ENCODE measurements around the gene URB2.
A peak's percentile ranks its signal among the peaks of the same experiment; 100 is the strongest.
"Not testable (repeated sequence)": the region's sequence is repeated elsewhere in the genome, so short reads cannot be mapped to it uniquely, and the experiment has no call there.

Gene URB2

GRCh38 chr1:229621663-229622062 is 4.4 kb upstream of the URB2 start:
- no peak overlapping the region for H3K4me3 ChIP-seq (ENCODE audit: low read depth, low read length)
- TF ChIP-seq CTCF (IDR thresholded peaks at IDR 0.05; ENCODE audit: low read depth, low read length): no peak
- no peak for DNase-seq (ENCODE audit: low read depth, low spot score)
- in situ Hi-C loops (cut with HindIII; ENCODE audit: low sequenced_read_pairs): no loop called here

GRCh38 chr1:229622641-229623120 is 3.4 kb upstream of the URB2 start:
- DNase-seq (ENCODE audit: low read depth, low spot score); H3K4me3 ChIP-seq (ENCODE audit: low read depth, low read length); in situ Hi-C loops (cut with HindIII; ENCODE audit: low sequenced_read_pairs): not testable (repeated sequence)

GRCh38 chr1:229623225-229623624 is 2.8 kb upstream of the URB2 start:
- in situ Hi-C loops (cut with HindIII; ENCODE audit: low sequenced_read_pairs): no loop called here
- no peak overlapping the region for H3K4me3 ChIP-seq (ENCODE audit: low read depth, low read length)
- TF ChIP-seq CTCF (IDR thresholded peaks at IDR 0.05; ENCODE audit: low read depth, low read length): no peak
- DNase-seq (ENCODE audit: low read depth, low spot score): no peak

- no peak for DNase-seq (ENCODE audit: low read depth, low spot score)
- TF ChIP-seq CTCF (IDR thresholded peaks at IDR 0.05; ENCODE audit: low read depth, low read length): no peak
- H3K4me3 ChIP-seq (ENCODE audit: low read depth, low read length): no peak overlapping the region
- in situ Hi-C loops (cut with HindIII; ENCODE audit: low sequenced_read_pairs): no loop called here
Observed at GRCh38 chr1:229623838-229624237, 2.2 kb upstream of the URB2 start.

- no peak for DNase-seq (ENCODE audit: low read depth, low spot score)
- in situ Hi-C loops (cut with HindIII; ENCODE audit: low sequenced_read_pairs): no loop called here
- no peak for TF ChIP-seq CTCF (IDR thresholded peaks at IDR 0.05; ENCODE audit: low read depth, low read length)
Observed at GRCh38 chr1:229624521-229625070, 1.5 kb upstream of the URB2 start.

GRCh38 chr1:229625071-229625914 is 754 bp upstream of the URB2 start:
- in situ Hi-C loops (cut with HindIII; ENCODE audit: low sequenced_read_pairs): no loop called here
- DNase-seq (ENCODE audit: low read depth, low spot score): peak; percentile 40
- TF ChIP-seq CTCF (IDR thresholded peaks at IDR 0.05; ENCODE audit: low read depth, low read length): no peak
- H3K4me3 ChIP-seq (ENCODE audit: low read depth, low read length): peak overlapping the region; percentile 97

More at GRCh38 chr1:229624521-229625070, 1.5 kb upstream of the URB2 start:
- peak overlapping the region; percentile 97 for H3K4me3 ChIP-seq (ENCODE audit: low read depth, low read length)

- in situ Hi-C loops (cut with HindIII; ENCODE audit: low sequenced_read_pairs): no loop called here
- no peak for DNase-seq (ENCODE audit: low read depth, low spot score)
- peak overlapping the region; percentile 97 for H3K4me3 ChIP-seq (ENCODE audit: low read depth, low read length)
- no peak for TF ChIP-seq CTCF (IDR thresholded peaks at IDR 0.05; ENCODE audit: low read depth, low read length)
Observed at GRCh38 chr1:229627003-229627402, 956 bp downstream of the URB2 start.
